ENCODE measurements around the gene DYSF. TPM values are rescaled to one million over a fixed set of nuclear protein-coding genes. Genes with fewer than 3 reads are reported as not detected.

Gene DYSF
- total RNA-seq, 4 donors from 2014 or later: 17.4 to 40.7 (median 18.5) TPM

- WGBS: 84% methylated on average over 9 of the region's 13 CpGs
- TF ChIP-seq POLR2AphosphoS5 (IDR thresholded peaks at IDR 0.05): no peak
- no peak for TF ChIP-seq EP300 (IDR thresholded peaks at IDR 0.05)
- no peak for TF ChIP-seq POLR2A (IDR thresholded peaks at IDR 0.05; ENCODE audit: low read depth)
- TF ChIP-seq, protein P1, sequence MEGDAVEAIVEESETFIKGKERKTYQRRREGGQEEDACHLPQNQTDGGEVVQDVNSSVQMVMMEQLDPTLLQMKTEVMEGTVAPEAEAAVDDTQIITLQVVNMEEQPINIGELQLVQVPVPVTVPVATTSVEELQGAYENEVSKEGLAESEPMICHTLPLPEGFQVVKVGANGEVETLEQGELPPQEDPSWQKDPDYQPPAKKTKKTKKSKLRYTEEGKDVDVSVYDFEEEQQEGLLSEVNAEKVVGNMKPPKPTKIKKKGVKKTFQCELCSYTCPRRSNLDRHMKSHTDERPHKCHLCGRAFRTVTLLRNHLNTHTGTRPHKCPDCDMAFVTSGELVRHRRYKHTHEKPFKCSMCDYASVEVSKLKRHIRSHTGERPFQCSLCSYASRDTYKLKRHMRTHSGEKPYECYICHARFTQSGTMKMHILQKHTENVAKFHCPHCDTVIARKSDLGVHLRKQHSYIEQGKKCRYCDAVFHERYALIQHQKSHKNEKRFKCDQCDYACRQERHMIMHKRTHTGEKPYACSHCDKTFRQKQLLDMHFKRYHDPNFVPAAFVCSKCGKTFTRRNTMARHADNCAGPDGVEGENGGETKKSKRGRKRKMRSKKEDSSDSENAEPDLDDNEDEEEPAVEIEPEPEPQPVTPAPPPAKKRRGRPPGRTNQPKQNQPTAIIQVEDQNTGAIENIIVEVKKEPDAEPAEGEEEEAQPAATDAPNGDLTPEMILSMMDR (IDR thresholded peaks at IDR 0.05): no peak
- H3K4me1 ChIP-seq: peaks cover 18 to 65% (median 26%) of the 10 kb centered on the region in 4 donors
- H3K4me3 ChIP-seq: no peak overlapping the region
- no peaks in the 10 kb centered on the region for H3K27me3 ChIP-seq
- intact Hi-C loops (cut with DNase I): no loop called here
- no peak for DNase-seq (ENCODE audit: extremely low spot score)
- no peaks in the 10 kb centered on the region for H3K36me3 ChIP-seq
- no peaks in the 10 kb centered on the region for H3K9me3 ChIP-seq
- H3K27ac ChIP-seq (replicated peaks in 1 of 4): no peak overlapping the region
These were observed 249.9 kb downstream of the DYSF start for GRCh38 chr2:71702971-71703898.

GRCh38 chr2:71704131-71704561 lies 250.8 kb downstream of the DYSF start:
- Histone ChIP-seq H3K4me1 (peaks cover 18 to 65% (median 26%) of the 10 kb centered on the region in 4 donors), H3K4me3 (no peak overlapping the region), H3K27ac (replicated peaks in 1 of 4) (no peak overlapping the region), H3K36me3 (no peaks in the 10 kb centered on the region), H3K9me3 (no peaks in the 10 kb centered on the region), H3K27me3 (no peaks in the 10 kb centered on the region)
- 86% methylated on average over 9 of the region's 9 CpGs for WGBS
- TF ChIP-seq EP300 (IDR thresholded peaks at IDR 0.05): no peak
- TF ChIP-seq POLR2AphosphoS5 (IDR thresholded peaks at IDR 0.05): no peak
- TF ChIP-seq POLR2A (IDR thresholded peaks at IDR 0.05; ENCODE audit: low read depth): no peak
- TF ChIP-seq, protein P1 (IDR thresholded peaks at IDR 0.05): no peak
- no peak for DNase-seq (ENCODE audit: extremely low spot score)
- intact Hi-C loops (cut with DNase I): no loop called here

GRCh38 chr2:71704688-71705087 lies 251.3 kb downstream of the DYSF start:
- Histone ChIP-seq H3K4me3 (no peak overlapping the region), H3K4me1 (peaks cover 18 to 65% (median 25%) of the 10 kb centered on the region in 4 donors), H3K27ac (replicated peaks in 1 of 4) (no peak overlapping the region), H3K36me3 (no peaks in the 10 kb centered on the region), H3K9me3 (no peaks in the 10 kb centered on the region), H3K27me3 (no peaks in the 10 kb centered on the region)
- TF ChIP-seq, protein P1 (IDR thresholded peaks at IDR 0.05): no peak
- no peak for TF ChIP-seq POLR2A (IDR thresholded peaks at IDR 0.05; ENCODE audit: low read depth)
- no peak for TF ChIP-seq POLR2AphosphoS5 (IDR thresholded peaks at IDR 0.05)
- TF ChIP-seq EP300 (IDR thresholded peaks at IDR 0.05): no peak
- WGBS: 70% methylated on average over 5 of the region's 5 CpGs
- DNase-seq (ENCODE audit: extremely low spot score): no peak
- intact Hi-C loops (cut with DNase I): no loop called here

DNA sequence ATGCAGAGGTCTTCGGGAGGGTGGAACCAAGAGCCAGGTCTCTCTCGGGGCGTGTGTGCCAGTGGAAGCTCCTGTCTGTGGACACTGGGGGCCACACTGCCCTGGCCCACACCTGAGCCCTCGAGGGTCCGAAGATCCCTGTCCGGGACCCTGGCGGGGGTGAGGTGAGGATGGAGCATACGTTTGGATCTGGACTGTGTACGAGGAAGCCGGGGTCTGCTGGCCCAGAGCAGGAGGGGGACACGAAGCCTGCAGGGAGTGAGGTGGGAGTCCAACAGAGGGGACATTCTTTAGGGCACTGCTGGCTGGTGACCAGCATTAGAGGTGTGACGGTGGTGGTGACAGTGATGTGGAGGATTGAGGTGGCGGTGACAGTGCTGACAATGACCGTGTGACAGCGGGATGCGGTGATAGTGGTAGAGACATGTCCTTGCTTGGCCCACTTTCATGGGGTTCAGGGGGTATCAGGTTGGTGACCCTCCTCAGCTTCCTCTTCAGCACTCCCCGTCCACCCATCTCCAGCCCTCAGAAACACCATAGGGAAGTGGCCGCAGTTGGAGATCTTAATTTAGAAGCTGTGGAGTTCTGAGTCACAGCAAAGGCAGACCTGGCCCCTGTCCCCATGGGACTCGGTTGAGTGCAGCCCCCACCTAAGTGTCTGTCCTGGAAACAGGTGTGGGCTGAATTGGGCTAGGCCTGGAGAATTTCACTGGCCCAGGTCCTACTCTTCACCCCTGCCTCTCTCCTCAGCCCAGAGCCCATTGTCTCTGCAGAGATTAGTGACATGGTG lies 252.0 kb downstream of the DYSF start:
- no peak overlapping the region for H3K27ac ChIP-seq (replicated peaks in 1 of 4)
- intact Hi-C loops (cut with DNase I): no loop called here
- no peak for TF ChIP-seq EP300 (IDR thresholded peaks at IDR 0.05)
- TF ChIP-seq, protein P1 (IDR thresholded peaks at IDR 0.05): no peak
- TF ChIP-seq POLR2AphosphoS5 (IDR thresholded peaks at IDR 0.05): no peak
- no peak for TF ChIP-seq POLR2A (IDR thresholded peaks at IDR 0.05; ENCODE audit: low read depth)
- no peaks in the 10 kb centered on the region for H3K36me3 ChIP-seq
- no peaks in the 10 kb centered on the region for H3K9me3 ChIP-seq
- no peak overlapping the region for H3K4me3 ChIP-seq
- WGBS: 92% methylated on average over 19 of the region's 19 CpGs
- H3K27me3 ChIP-seq: no peaks in the 10 kb centered on the region
- no peak for DNase-seq (ENCODE audit: extremely low spot score)
- peaks cover 14 to 59% (median 19%) of the 10 kb centered on the region in 4 donors for H3K4me1 ChIP-seq
